ENCODE data around the gene TTLL11.
A peak's percentile ranks its signal among the peaks of the same experiment; 100 is the strongest.

The TTLL11 gene

DNA sequence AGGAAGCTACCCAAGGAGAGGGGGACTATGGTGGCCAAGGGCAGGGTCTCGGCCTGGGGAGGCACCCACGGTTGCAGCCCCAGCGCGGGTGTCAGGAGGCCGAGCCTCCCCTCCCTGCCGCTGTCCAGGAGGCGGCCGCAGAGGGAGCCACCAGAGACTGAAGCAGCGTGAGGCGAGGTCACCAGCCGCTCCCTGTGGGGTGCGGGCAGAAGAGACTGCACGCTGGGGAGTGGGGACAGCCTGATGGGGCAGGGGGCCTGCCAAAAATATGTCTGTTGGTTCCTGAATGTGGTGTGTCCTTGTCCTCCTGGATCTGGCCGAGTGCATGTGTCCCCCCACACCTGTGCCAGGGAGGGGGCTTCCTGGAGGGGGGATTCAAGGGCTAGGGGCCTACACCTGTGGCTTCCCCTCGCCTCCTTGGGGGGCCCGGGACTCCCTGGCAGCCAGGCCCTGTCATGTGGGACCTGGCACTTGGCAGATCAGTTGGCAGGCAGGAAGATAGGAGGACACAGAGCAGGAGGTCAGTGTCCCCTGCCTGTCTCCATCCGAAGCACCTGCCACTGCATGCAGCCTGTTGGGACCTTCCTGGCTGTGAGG, 310.5 kb downstream of the TTLL11 start:
- Histone ChIP-seq H3K4me1 (no peaks in the 10 kb centered on the region), H3K9ac (no peak overlapping the region), H3K36me3 (ENCODE audit: control insufficient read depth, insufficient read depth, low read length) (no peaks in the 10 kb centered on the region), H3K4me3 (ENCODE audit: low read depth, low read length) (no peak overlapping the region), H3K27me3 (ENCODE audit: control insufficient read depth, insufficient read depth, low read length) (no peaks in the 10 kb centered on the region), H3K9me3 (ENCODE audit: control insufficient read depth, low read length) (no peaks in the 10 kb centered on the region), H3K79me2 (no peaks in the 10 kb centered on the region), H2AFZ (no peak overlapping the region), H3K27ac (no peak overlapping the region), H3K4me2 (ENCODE audit: low read length) (no peak overlapping the region)
- TF ChIP-seq, protein P1, sequence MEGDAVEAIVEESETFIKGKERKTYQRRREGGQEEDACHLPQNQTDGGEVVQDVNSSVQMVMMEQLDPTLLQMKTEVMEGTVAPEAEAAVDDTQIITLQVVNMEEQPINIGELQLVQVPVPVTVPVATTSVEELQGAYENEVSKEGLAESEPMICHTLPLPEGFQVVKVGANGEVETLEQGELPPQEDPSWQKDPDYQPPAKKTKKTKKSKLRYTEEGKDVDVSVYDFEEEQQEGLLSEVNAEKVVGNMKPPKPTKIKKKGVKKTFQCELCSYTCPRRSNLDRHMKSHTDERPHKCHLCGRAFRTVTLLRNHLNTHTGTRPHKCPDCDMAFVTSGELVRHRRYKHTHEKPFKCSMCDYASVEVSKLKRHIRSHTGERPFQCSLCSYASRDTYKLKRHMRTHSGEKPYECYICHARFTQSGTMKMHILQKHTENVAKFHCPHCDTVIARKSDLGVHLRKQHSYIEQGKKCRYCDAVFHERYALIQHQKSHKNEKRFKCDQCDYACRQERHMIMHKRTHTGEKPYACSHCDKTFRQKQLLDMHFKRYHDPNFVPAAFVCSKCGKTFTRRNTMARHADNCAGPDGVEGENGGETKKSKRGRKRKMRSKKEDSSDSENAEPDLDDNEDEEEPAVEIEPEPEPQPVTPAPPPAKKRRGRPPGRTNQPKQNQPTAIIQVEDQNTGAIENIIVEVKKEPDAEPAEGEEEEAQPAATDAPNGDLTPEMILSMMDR (IDR thresholded peaks at IDR 0.05) = no peak

DNA sequence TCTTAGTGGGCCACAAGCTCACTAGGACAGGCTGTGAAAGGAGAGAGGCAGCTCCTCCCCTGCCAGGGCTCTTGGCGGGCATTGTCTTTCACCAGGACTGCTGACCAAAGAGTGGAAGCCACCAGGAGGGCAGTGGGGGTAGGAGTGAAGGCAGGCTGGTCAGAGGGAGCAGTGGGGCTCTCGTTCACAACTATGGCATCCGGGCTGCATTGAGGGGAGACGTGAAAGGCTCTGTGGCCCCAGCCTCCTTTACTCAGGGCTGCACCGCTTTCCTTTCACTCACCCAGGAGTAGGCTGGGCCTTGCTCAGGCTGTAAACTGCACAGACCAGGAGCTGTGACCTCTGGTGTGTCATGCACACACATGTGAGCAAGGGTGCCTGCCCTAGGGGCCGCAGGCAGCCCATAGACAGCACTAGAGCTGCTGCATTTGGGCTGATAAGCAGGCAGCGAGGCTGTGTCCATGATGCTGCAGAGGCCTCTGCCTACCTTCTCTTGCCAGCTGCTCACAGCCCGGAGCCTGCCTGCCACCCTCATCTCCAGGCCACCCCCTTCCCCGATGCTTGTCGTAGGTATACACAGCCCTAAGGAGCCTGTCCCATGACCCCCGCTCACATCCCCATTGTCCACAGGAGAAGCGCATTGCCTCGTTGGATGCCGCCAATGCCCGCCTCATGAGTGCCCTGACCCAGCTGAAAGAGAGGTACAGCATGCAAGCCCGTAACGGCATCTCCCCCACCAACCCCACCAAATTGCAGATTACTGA, 311.2 kb downstream of the TTLL11 start:
- no peaks in the 10 kb centered on the region for H3K36me3 ChIP-seq (ENCODE audit: control insufficient read depth, insufficient read depth, low read length)
- no peak overlapping the region for H2AFZ ChIP-seq
- H3K4me3 ChIP-seq (ENCODE audit: low read depth, low read length) = no peak overlapping the region
- no peak overlapping the region for H3K9ac ChIP-seq
- H3K27ac ChIP-seq = no peak overlapping the region
- H3K27me3 ChIP-seq (ENCODE audit: control insufficient read depth, insufficient read depth, low read length) = no peaks in the 10 kb centered on the region
- no peaks in the 10 kb centered on the region for H3K79me2 ChIP-seq
- no peaks in the 10 kb centered on the region for H3K9me3 ChIP-seq (ENCODE audit: control insufficient read depth, low read length)
- TF ChIP-seq, protein P1 (IDR thresholded peaks at IDR 0.05) = no peak
- H3K4me1 ChIP-seq = no peaks in the 10 kb centered on the region
- no peak overlapping the region for H3K4me2 ChIP-seq (ENCODE audit: low read length)

DNA sequence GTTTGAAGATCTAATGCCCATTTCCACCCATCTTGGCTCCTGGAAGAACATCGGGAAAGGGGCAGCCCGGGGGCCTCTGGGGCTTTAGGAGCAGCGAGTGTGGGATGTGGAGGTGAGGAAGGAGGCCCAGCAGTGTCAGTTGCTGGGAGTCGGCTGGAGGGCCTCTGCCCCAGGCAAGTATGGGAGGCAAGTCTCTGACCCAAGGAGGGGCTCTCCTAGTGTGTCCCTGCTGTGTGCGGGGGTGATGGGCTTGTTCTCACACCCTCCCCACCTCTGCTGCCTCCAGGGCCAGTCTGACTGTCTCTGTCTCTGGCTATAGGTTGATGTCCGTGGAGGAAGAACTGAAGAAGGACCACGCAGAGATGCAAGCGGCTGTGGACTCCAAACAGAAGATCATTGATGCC, 312.0 kb downstream of the TTLL11 start:
- Histone ChIP-seq H3K27me3 (ENCODE audit: control insufficient read depth, insufficient read depth, low read length) (no peaks in the 10 kb centered on the region), H3K9me3 (ENCODE audit: control insufficient read depth, low read length) (no peaks in the 10 kb centered on the region), H3K9ac (no peak overlapping the region), H3K4me1 (no peaks in the 10 kb centered on the region), H3K4me2 (ENCODE audit: low read length) (no peak overlapping the region), H3K4me3 (ENCODE audit: low read depth, low read length) (no peak overlapping the region), H2AFZ (no peak overlapping the region), H3K79me2 (no peaks in the 10 kb centered on the region), H3K27ac (no peak overlapping the region), H3K36me3 (ENCODE audit: control insufficient read depth, insufficient read depth, low read length) (no peaks in the 10 kb centered on the region)
- TF ChIP-seq, protein P1 (IDR thresholded peaks at IDR 0.05) = no peak

DNA sequence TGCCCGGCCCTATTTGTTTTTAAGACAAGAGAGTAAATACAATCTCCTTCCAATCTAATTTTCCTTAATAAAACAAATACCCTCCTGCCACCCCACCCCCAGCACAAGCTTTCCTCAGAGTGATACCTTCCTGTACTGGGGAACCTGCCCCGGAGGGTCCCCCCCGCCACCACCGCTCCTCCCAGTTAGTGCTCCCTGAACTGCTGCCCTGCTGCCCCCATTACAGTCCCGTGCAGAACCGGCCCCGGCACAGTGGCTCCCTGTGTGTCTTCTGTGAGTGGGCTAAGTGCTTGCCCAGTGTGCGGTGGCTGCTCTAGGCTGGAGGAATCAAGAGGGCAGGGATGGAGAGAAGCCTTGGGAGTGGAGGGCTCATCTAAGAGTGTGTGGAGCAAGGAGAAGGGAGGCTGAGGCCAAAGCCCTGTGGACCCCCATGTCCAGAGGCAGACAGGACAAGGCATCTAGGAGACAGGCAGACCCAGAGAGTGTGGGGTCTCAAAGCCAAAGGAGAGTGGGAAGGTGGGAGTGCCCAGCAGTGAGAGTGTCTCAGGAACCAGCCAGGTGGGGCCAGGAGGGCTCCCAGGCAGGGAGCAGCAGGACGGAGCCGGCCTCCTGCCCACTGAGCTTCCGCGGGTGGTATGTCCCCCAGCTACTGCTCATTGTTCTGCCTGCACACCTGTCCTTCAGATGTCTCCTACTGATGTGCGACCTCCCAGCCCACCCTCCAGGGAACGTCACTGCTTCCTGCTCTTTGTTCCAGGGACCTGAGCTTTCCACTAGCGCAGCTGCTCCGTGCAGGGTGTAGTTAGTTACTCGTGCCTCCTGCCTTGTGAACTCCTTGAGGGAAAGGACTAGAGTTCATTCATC, 312.7 kb downstream of the TTLL11 start:
- Histone ChIP-seq H3K36me3 (ENCODE audit: control insufficient read depth, insufficient read depth, low read length) (no peaks in the 10 kb centered on the region), H3K4me3 (ENCODE audit: low read depth, low read length) (no peak overlapping the region), H3K4me1 (no peaks in the 10 kb centered on the region), H3K27me3 (ENCODE audit: control insufficient read depth, insufficient read depth, low read length) (no peaks in the 10 kb centered on the region), H3K9me3 (ENCODE audit: control insufficient read depth, low read length) (no peaks in the 10 kb centered on the region), H3K4me2 (ENCODE audit: low read length) (no peak overlapping the region), H3K27ac (peak overlapping the region; percentile 68), H3K9ac (no peak overlapping the region), H2AFZ (no peak overlapping the region), H3K79me2 (no peaks in the 10 kb centered on the region)
- TF ChIP-seq, protein P1 (IDR thresholded peaks at IDR 0.05) = no peak
